Measurements from ENCODE around the gene FAM118B. TPM values are rescaled to one million over a fixed set of nuclear protein-coding genes. Genes with fewer than 3 reads are reported as not detected.

FAM118B gene
- total RNA-seq, 1 experiment from 2014 or later, result 40.0 TPM

- Histone ChIP-seq H3K23ac (ENCODE audit: insufficient read length, low read depth, low read length) (no peak overlapping the region), H3K4ac (ENCODE audit: low read depth, low read length) (no peak overlapping the region), H2BK120ac (ENCODE audit: low read depth, low read length, poor library complexity, severe bottlenecking) (no peak overlapping the region), H3K4me2 (ENCODE audit: insufficient read depth, insufficient read length, low read length) (no peak overlapping the region), H3K79me1 (ENCODE audit: insufficient read depth, low read depth, low read length, poor library complexity, severe bottlenecking) (peaks cover 14% of the 10 kb centered on the region), H3K9ac (ENCODE audit: extremely low read depth, insufficient read length, low read length) (no peak overlapping the region), H3K23me2 (ENCODE audit: insufficient read length, low read depth, low read length, poor library complexity, severe bottlenecking) (peaks cover 5% of the 10 kb centered on the region), H2BK12ac (ENCODE audit: insufficient read length, low read depth, low read length) (no peak overlapping the region), H3T11ph (ENCODE audit: low read length) (no peak overlapping the region), H3K56ac (ENCODE audit: insufficient read length, low read depth, low read length) (no peak overlapping the region), H2AFZ (ENCODE audit: low read length) (no peak overlapping the region), H3K4me1 (ENCODE audit: insufficient read depth, low read length) (no peaks in the 10 kb centered on the region), H4K8ac (replicated peaks; ENCODE audit: insufficient read length, low read depth, low read length) (no peak overlapping the region), H2BK5ac (ENCODE audit: insufficient read length, low read length) (no peak overlapping the region), H3K27ac (ENCODE audit: insufficient read length, low read depth, low read length) (no peak overlapping the region), H4K91ac (ENCODE audit: insufficient read length, low read depth, low read length) (no peak overlapping the region), H3K79me2 (ENCODE audit: insufficient read depth, low read length) (peaks cover 27% of the 10 kb centered on the region), H3K18ac (ENCODE audit: insufficient read length, low read depth, low read length) (no peak overlapping the region), H4K20me1 (ENCODE audit: control insufficient read depth, insufficient read depth, insufficient read length) (no peaks in the 10 kb centered on the region), H3K9me3 (ENCODE audit: control insufficient read depth, low read depth, low read length) (no peaks in the 10 kb centered on the region), H4K5ac (ENCODE audit: insufficient read length, low read depth, low read length) (no peak overlapping the region), H2BK20ac (ENCODE audit: low read depth, low read length, poor library complexity, severe bottlenecking) (no peak overlapping the region), H2AK5ac (ENCODE audit: insufficient read length, low read length) (no peak overlapping the region), H2BK15ac (ENCODE audit: low read depth, low read length) (no peak overlapping the region), H3K14ac (ENCODE audit: insufficient read depth, low read length) (no peak overlapping the region), H3K27me3 (ENCODE audit: insufficient read depth, low read length) (no peaks in the 10 kb centered on the region)
- DNase-seq, result no peak
- no CpG with 5 or more reads among the region's 6 CpGs for WGBS (ENCODE audit: extremely low coverage, insufficient read length, low lambda C conversion rate)
- no peak for TF ChIP-seq CTCF (conservative IDR thresholded peaks at IDR 0.05)
- Mint-ChIP-seq H3K9me3 (no peaks in the 10 kb centered on the region), H3K36me3 (ENCODE audit: insufficient read depth in 1 of 3, low read depth in 3 of 3) (peaks cover 0 to 3% (median 0%) of the 10 kb centered on the region in 3 experiments; a peak in 1 of 7 replicates), H3K4me1 (peaks cover 9 to 12% of the 10 kb centered on the region in 2 experiments), H3K4me3 (no peak overlapping the region), H3K27ac (peak overlapping the region in 1 of 3 experiments; percentile 31; a peak in 1 of 7 replicates), H3K27me3 (ENCODE audit: low read depth) (no peaks in the 10 kb centered on the region)
Observed at GRCh38 chr11:126216526-126217305, 5.1 kb downstream of the FAM118B start.
